ENCODE data around the gene ARMC2. TPM values are rescaled to one million over a fixed set of nuclear protein-coding genes. Genes with fewer than 3 reads are reported as not detected.

ARMC2 gene
- total RNA-seq, 3 donors from 2014 or later (not counting 1 experiment from before 2014, with no cell fraction given): 9.4 to 13.8 (median 9.7) TPM

GRCh38 chr6:108799791-108800190 lies 48.4 kb upstream of the ARMC2 start:
- WGBS (ENCODE audit: insufficient coverage): 93% methylated on average over 1 of the region's 1 CpG
- Mint-ChIP-seq H3K9me3 (no peaks in the 10 kb centered on the region), H3K4me1 (peaks cover 40 to 44% of the 10 kb centered on the region in 2 donors), H3K36me3 (no peaks in the 10 kb centered on the region), H3K4me3 (no peak overlapping the region), H3K27ac (no peak overlapping the region), H3K27me3 (ENCODE audit: low read depth in 2 of 2) (no peaks in the 10 kb centered on the region)
- DNase-seq (no peak), ATAC-seq (no peak)
- H3K27ac ChIP-seq (ENCODE audit: low read length): no peak overlapping the region
- H3K4me3 ChIP-seq (ENCODE audit: low read length): no peak overlapping the region
- no peaks in the 10 kb centered on the region for H3K36me3 ChIP-seq (ENCODE audit: control insufficient read depth, insufficient read depth, low read length)
- no peaks in the 10 kb centered on the region for H3K9me3 ChIP-seq (ENCODE audit: control insufficient read depth, insufficient read depth, low read length)
- intact Hi-C loops (cut with micrococcal nuclease): no loop called here
- TF ChIP-seq, protein P1, sequence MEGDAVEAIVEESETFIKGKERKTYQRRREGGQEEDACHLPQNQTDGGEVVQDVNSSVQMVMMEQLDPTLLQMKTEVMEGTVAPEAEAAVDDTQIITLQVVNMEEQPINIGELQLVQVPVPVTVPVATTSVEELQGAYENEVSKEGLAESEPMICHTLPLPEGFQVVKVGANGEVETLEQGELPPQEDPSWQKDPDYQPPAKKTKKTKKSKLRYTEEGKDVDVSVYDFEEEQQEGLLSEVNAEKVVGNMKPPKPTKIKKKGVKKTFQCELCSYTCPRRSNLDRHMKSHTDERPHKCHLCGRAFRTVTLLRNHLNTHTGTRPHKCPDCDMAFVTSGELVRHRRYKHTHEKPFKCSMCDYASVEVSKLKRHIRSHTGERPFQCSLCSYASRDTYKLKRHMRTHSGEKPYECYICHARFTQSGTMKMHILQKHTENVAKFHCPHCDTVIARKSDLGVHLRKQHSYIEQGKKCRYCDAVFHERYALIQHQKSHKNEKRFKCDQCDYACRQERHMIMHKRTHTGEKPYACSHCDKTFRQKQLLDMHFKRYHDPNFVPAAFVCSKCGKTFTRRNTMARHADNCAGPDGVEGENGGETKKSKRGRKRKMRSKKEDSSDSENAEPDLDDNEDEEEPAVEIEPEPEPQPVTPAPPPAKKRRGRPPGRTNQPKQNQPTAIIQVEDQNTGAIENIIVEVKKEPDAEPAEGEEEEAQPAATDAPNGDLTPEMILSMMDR (IDR thresholded peaks at IDR 0.05): no peak
- peaks cover 35% of the 10 kb centered on the region for H3K4me1 ChIP-seq (ENCODE audit: control insufficient read depth, insufficient read depth, low read length)
- H3K27me3 ChIP-seq (ENCODE audit: control insufficient read depth, insufficient read depth, low read length): no peaks in the 10 kb centered on the region

DNA sequence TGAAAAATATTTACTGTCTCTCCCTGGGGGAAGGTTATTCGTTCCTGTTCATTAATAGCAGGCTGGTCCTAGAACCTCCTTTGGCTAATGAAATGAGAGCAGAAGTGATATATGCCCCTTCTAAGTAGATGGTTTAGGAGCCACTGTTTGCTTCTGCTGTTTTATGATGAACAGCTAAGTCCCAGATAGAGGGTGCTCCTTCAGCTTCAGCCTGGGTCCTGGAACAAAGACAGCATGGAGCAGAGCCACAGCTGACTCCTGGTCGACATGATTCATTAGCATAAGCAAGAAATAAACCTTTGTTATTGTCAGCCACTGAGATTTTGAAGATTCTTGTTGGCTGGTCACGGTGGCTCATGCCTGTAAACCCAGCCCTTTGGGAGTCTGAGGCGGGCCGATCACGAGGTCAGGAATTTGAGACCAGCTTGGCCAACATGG lies 47.8 kb upstream of the ARMC2 start:
- ATAC-seq: no peak

GRCh38 chr6:108801366-108801765 lies 46.9 kb upstream of the ARMC2 start:
- Mint-ChIP-seq H3K27ac (no peak overlapping the region), H3K4me1 (peaks cover 45 to 57% of the 10 kb centered on the region in 2 donors), H3K4me3 (no peak overlapping the region), H3K27me3 (ENCODE audit: low read depth in 2 of 2) (no peaks in the 10 kb centered on the region), H3K9me3 (no peaks in the 10 kb centered on the region), H3K36me3 (no peaks in the 10 kb centered on the region)
- no peaks in the 10 kb centered on the region for H3K27me3 ChIP-seq (ENCODE audit: control insufficient read depth, insufficient read depth, low read length)
- no peak for DNase-seq
- WGBS (ENCODE audit: insufficient coverage): 84% methylated on average over 2 of the region's 2 CpGs
- H3K9me3 ChIP-seq (ENCODE audit: control insufficient read depth, insufficient read depth, low read length): no peaks in the 10 kb centered on the region
- no peaks in the 10 kb centered on the region for H3K36me3 ChIP-seq (ENCODE audit: control insufficient read depth, insufficient read depth, low read length)
- peaks cover 45% of the 10 kb centered on the region for H3K4me1 ChIP-seq (ENCODE audit: control insufficient read depth, insufficient read depth, low read length)
- no peak overlapping the region for H3K4me3 ChIP-seq (ENCODE audit: low read length)
- no peak overlapping the region for H3K27ac ChIP-seq (ENCODE audit: low read length)
- intact Hi-C loops (cut with micrococcal nuclease): no loop called here
- no peak for ATAC-seq
- TF ChIP-seq, protein P1 (IDR thresholded peaks at IDR 0.05): no peak

More for the DNA sequence above, 47.8 kb upstream of the ARMC2 start:
- Mint-ChIP-seq H3K36me3 (no peaks in the 10 kb centered on the region), H3K4me3 (no peak overlapping the region), H3K4me1 (peaks cover 45 to 49% of the 10 kb centered on the region in 2 donors), H3K9me3 (no peaks in the 10 kb centered on the region), H3K27ac (no peak overlapping the region), H3K27me3 (ENCODE audit: low read depth in 2 of 2) (no peaks in the 10 kb centered on the region)
- no peak for DNase-seq
- TF ChIP-seq, protein P1 (IDR thresholded peaks at IDR 0.05): no peak
- H3K36me3 ChIP-seq (ENCODE audit: control insufficient read depth, insufficient read depth, low read length): no peaks in the 10 kb centered on the region
- H3K4me3 ChIP-seq (ENCODE audit: low read length): no peak overlapping the region
- H3K4me1 ChIP-seq (ENCODE audit: control insufficient read depth, insufficient read depth, low read length): peaks cover 38% of the 10 kb centered on the region
- 92% methylated on average over 6 of the region's 6 CpGs for WGBS (ENCODE audit: insufficient coverage)
- no peaks in the 10 kb centered on the region for H3K27me3 ChIP-seq (ENCODE audit: control insufficient read depth, insufficient read depth, low read length)
- H3K9me3 ChIP-seq (ENCODE audit: control insufficient read depth, insufficient read depth, low read length): no peaks in the 10 kb centered on the region
- no peak overlapping the region for H3K27ac ChIP-seq (ENCODE audit: low read length)
- intact Hi-C loops (cut with micrococcal nuclease): no loop called here

GRCh38 chr6:108803982-108804490 lies 44.2 kb upstream of the ARMC2 start:
- no peak overlapping the region for H3K4me3 Mint-ChIP-seq
- no peak overlapping the region for H3K27ac ChIP-seq (ENCODE audit: low read length)
- TF ChIP-seq, protein P1 (IDR thresholded peaks at IDR 0.05): no peak
- no peaks in the 10 kb centered on the region for H3K27me3 ChIP-seq (ENCODE audit: control insufficient read depth, insufficient read depth, low read length)
- no peaks in the 10 kb centered on the region for H3K27me3 Mint-ChIP-seq (ENCODE audit: low read depth in 2 of 2)
- H3K27ac Mint-ChIP-seq: no peak overlapping the region
- H3K4me3 ChIP-seq (ENCODE audit: low read length): no peak overlapping the region
- H3K4me1 ChIP-seq (ENCODE audit: control insufficient read depth, insufficient read depth, low read length): peaks cover 25% of the 10 kb centered on the region
- H3K36me3 ChIP-seq (ENCODE audit: control insufficient read depth, insufficient read depth, low read length): no peaks in the 10 kb centered on the region
- no peaks in the 10 kb centered on the region for H3K9me3 ChIP-seq (ENCODE audit: control insufficient read depth, insufficient read depth, low read length)
- no peaks in the 10 kb centered on the region for H3K9me3 Mint-ChIP-seq
- intact Hi-C loops (cut with micrococcal nuclease): no loop called here
- no peak for DNase-seq
- H3K36me3 Mint-ChIP-seq: no peaks in the 10 kb centered on the region
- H3K4me1 Mint-ChIP-seq: peaks cover 22 to 33% of the 10 kb centered on the region in 2 donors
- ATAC-seq: no peak
- WGBS (ENCODE audit: insufficient coverage): 96% methylated on average over 6 of the region's 6 CpGs

All from natural killer cell (primary cell).